ENCODE measurements around the gene ADIPOR2.
"Not testable (repeated sequence)": the region's sequence is repeated elsewhere in the genome, so short reads cannot be mapped to it uniquely, and the experiment has no call there.

Gene ADIPOR2

DNA sequence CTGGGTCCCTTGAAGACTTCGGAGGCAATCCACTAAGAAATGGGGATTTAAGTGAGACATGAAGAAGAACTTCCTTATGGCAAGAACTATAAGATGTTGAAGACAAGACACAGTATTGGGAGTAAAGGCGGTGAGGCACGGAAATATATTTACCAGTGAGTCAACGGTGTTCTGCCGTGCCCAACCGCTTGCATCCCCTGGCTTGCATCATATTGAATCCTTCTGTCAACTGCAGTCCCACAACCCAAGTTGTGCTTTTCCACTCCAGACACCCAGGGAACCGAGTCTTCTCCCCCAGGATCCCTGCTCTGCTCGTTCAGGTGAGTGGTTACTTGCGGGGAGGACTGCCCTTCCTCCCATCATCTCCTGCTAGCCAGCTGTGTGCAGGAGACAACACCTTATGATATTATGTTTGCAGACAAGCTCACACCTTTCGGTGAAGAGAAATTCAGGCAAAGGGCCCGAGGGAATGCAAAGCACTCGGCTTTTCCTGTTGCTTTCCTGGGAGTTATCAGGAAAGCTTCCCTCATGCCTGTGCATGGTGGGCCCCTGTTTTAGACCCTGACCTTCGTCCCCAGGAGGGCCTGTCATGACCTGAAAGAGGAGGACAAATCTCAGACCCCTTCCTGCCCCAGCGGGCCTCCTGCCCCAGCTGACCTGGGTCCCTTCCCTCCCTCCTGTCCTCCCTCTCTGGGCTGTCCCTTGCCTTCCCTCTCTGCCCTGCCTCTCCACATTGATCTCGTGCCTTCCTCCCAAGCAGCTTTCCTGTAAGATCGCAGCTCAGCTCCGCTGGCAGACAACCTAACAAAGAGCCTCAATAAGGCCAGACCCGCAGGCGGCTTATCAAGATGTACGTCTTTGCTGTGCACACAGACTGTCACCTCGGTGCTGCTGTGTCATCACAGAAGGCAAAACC is 125.2 kb downstream of the ADIPOR2 start:
- DNase-seq = no peak

DNA sequence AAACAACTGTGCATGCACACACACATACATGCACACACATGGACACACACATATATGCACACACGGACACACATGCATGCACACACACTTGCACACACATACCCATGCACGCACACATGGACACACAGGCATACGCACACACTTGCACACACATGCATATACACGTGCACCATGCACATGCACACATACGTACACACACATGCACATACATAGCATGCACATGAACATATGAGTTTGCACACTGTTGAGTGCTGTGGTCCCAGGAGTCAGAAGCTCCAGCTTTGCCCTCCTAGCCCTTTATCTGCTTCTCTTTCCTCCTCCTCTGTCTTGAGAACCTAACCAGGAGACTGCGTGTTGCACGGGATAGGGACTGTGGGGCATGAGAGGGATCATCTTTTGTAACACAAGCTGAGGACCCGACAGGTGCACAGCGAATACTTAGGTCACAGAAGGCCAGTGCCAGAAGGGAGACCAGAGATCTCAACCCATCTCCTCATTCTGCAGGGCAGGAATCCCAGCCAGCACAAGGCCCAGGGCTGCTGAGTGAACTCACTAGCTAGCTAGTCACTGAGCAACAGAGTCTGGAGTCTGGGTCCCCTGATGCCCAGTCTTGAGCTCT is 126.0 kb downstream of the ADIPOR2 start:
- no peak for DNase-seq

DNA sequence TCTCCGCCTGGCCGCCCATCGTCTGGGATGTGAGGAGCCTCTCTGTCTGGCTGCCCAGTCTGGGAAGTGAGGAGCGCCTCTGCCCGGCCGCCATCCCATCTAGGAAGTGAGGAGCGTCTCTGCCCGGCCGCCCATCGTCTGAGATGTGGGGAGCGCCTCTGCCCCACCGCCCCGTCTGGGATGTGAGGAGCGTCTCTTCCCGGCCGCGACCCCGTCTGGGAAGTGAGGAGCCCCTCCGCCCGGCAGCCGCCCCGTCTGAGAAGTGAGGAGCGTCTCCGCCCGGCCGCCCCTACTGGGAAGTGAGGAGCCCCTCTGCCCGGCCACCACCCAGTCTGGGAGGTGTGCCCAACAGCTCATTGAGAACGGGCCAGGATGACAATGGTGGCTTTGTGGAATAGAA is 127.1 kb downstream of the ADIPOR2 start:
- DNase-seq = not testable (repeated sequence)

DNA sequence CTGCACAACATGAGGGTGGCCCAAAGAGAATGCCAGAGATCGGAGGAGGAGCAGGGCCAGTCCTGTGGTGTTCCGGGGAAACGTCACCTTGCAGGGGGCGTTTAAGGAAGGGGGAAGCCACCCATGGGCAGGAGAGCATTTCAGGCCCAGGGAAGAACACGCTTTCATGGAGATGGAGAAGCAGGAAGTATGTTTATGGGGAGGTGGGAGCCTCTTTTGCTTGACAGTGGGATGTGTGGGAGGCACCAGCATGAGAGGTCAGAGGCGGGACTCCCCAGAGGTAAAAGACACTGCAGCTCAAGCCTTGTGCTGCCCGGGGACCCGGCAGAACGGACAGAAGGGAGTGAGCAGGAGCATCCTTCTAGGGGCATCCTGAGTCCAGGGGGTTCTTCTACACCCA is 128.2 kb downstream of the ADIPOR2 start:
- DNase-seq = no peak

DNA sequence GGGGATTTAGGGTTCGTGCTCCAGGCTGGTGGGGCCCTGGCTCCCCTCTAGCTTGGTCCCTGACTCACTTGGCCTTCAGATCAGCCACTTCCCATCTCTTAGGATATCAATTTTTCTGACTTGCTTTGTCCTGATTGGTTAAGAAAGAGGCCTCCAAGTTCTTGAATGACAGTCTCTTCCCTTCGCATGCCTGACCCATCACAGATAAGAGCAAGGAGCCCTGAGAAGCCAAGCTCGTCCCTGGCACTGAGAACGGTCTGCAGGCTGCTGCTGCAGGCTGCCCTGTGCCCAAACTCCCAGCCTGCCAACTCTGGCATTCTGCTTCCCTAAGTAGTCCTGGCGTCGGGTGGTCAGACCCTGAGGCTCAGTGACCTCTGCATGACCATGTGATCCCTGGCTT is 128.7 kb downstream of the ADIPOR2 start:
- DNase-seq = no peak

DNA sequence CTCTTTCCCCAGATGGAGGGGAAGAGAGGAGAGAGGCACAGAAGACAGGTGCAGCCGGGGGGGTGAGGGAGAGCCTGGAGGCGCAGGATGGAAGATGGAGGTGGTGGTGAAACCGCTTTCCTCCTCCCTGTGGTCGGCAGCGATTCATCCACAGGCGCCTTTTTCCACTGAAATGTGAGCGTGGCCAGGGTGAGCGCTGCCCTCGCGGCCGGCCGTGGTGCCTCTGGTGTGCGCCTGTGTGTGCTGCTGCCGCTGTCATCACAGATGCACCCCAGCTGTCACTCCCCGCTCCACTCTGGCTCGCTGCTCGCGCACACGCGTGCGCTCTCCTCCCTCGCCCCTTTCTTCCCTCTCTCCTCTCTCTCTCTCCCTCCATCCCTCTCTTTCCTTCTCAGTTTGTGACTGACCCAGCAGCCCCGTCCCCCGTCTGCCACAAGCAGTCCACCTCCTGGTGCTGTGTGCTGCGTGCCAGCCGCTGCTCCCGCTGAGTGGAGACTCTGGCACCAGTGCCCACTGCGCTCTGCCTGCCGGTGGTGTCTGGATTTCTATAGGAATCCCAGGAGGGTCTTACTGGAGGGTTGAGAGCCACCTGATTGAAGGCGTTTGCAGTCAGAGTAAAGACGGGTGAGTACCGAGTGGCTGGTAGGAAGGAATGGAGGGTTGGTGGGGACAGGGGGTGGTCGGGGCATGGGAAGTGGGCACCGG is 129.5 kb downstream of the ADIPOR2 start, which contains the start of gene LRTM2:
Gene LRTM2, plus strand, starts transcription at position 375 of the 705 bp plus-strand sequence. CDS start 7,584 bp downstream, outside the sequence.
- no peak for DNase-seq

DNA sequence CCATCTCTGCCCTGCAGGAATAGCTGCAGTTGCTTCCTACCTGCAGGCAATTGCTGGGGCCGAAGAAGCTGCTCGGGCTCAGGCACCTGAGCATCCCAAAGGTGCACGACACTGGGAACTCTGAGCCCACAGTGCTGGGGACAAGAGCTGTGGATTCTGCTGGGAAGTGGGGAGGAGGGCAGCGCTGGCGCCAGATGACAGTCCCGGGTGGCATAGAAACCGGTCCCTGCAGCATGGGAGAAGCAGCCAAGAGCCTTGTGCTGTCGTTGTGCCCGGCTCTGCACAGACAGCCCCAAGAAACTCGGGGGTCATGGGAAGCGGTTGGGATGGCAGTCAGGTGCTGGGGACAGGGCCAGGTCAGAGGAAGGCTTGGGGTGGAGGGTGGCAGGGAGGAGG is 130.0 kb downstream of the ADIPOR2 start:
- no peak for DNase-seq

DNA sequence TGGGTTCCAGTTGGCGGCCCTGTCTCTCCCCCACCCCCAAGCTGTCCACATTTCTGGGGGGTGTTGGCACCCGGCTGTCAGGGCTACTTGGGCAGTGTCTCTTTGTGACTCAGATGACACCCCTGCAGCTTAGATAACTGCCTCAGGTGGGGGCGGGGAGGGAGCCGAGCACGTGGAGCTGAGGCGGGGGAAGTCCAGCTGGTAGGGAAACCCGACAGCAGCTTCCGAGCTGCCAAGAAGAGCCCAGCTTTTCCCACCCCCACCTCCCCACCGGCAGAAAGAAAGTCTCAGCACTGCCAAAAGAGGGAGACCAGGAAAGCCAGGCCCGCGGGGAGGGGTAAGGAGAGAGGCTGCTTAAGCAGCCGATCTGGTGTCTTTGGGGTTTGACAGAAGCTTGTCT is 130.9 kb downstream of the ADIPOR2 start:
- DNase-seq = no peak

DNA sequence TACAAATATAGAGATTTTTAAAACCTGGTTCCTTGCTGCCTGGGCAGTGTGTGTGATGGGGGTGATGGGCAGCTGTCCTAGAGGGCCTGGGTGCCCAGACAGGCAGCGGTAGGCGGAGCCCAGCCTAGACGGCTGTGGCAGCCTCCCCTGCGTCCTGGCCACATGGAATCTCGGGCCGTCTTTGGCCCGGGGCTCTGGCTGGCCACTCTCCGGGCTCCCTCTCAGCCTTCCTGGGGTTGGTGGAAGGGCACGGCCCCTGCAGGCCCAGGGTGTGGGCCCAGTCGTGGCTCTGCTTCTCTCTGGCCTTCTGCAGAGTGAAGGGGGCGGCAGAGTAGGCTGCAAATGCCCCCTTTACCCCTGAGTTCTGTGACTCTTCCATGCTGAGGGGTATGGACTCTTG is 131.8 kb downstream of the ADIPOR2 start:
- DNase-seq = no peak

DNA sequence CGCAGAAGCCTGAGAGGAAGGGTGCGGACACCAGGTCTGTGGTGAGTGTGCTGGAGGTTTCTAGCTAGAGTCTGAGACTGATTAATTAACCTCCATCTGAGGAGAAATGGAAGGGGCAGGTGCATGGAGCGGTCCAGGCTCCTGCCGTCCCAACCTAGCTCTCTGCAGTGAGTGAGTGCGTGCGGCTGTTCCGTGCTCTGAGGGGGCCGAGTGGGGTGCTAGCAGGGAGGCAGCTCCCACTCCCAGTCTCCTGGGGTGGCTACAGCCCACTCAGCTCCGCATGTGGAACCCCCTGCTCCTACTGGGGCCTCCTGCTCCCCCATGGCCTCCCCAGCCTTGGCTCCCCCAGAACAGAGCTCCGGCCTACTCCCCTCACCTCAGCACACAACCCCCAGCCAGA is 132.4 kb downstream of the ADIPOR2 start:
- no peak for DNase-seq

DNA sequence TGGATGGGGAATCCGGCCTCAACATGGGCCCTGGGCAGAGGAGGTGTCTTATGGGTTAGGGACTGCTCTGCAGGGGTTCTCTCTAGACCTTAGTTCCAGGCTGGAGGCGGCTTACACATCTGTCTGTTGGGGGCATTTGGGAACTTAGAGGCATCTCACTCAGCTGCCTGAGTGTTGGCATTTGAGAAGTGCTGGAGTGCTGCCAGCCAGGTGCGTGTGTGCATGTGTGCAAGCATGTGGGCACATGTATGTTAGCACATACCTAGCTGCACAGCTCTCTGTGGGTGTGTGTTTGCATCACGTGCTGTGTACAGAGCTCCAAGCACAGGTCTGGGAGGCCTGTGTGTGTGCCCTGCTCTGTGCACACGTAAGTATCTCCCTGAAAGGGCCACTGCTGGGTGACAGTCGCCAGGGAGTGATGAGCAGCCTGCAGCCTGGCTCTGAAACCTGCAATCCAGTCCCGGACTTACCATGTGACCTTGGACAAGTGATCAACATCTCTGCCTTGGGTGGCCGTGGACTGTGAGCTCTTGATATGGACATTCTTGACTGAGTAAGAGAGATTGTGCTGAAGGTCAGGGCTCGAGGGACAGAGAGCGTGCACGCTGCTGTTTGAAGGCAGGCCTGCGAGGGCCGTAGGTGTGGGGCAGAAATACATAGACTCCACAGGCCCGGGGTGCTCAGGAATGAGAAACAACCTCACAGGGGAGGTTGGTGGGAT is 134.7 kb downstream of the ADIPOR2 start:
- no peak for DNase-seq

DNA sequence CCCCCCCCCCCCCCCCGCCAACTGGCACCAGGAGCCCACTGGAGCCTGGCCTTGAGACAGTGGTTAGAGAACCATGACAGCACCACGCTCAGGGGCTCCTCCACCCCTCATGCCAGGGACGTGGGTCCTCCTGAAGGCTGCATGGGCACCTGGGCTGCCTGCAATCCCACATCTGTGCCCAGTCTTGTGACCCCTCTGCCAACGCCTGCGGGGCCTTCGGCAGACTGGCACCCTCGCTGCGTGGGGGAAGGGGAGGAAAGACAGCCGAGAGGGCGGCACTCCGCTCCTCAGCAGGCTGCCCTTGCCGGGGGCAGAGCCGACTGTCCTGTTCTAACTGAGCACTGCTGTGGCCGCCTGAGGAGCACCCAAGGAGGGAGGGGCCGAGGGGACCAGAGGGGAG is 135.5 kb downstream of the ADIPOR2 start:
- DNase-seq = no peak

DNA sequence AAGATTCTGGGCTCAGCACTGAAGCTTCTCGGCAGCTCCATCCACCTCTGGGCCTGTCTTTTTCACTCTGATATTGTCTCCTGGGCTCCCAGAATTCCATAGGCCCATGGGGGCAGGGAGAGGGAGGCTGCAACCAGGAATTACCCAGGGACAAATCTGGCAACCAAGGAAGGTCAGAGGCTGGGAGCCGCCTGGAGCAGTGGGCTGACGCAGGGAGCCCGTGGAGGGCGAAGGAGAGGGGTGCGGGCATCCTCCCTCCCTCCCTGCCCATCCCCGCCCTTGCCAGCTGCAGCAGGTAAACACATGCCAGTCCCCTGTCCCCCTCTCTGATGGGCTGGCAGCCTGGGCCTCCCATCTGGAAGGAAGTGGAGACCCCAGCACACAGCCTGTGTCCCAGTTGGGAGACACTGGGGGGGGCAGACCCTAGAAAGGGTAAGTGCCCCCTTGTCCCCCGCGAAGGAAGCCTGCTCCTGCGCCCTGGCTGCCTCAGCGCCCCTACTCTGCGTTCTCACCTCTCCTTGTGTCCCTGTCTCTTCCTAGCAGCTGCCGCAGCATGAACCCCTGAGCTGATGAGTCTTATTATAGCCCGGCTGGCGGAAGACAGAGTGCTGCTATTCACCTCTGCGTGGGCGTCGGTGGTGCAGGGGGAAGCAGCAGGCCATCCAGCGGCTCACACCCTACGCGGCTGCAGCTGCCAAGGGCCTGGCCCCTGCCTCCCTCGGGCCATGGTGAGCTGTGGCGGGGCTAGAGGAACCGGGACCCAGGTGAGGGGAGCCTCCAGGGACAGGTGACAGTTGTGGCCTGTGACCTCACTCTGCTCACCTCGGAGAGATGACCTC is 136.2 kb downstream of the ADIPOR2 start:
- no peak for DNase-seq

DNA sequence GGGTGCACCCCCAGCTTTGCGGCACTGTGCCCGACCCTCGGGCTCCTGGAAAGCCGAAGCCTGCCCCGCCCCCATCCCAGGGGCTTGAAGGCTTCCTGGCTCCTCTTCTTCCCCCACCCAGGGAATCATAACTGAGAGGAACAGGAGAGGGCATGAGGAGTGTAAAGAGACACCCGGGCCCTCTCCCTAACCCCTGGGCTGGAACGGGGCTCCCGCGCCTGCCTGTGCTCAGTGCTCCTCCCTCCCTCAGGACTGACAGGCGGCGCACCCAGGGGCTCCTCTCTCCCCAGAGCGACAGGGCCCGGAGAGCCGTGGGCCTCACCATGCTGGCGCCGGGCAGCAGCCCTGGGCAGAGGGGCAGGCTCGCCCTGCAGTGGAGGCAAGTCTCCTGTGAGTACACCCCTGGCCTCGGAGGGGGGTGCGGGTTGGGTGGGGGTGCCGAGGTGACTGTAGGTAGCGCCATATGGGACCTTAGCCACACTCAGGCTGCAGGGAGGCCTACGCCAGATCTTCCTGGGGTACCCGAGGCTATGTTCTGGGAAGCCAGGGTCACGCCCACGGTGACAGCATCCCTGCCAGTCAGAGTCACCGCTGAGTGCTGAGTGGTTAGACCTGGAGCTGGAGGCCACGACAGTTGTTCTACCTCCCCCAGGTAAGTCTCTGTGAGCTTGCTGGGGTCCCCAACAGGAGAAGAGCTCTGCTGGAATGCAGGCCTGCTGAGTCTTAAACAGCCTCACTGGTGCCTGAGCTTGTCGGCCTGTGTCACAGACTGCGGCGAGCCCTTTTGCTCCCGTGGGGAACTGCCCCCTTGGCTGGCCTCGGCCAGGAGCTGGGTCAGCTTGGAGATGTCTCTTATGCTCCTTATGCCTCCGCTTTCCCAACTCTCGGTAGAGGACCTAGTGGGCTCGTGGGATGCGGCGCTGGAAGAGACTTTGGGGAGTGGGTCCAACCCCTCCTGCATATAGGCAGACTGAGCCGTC is 137.2 kb downstream of the ADIPOR2 start:
- no peak for DNase-seq

DNA sequence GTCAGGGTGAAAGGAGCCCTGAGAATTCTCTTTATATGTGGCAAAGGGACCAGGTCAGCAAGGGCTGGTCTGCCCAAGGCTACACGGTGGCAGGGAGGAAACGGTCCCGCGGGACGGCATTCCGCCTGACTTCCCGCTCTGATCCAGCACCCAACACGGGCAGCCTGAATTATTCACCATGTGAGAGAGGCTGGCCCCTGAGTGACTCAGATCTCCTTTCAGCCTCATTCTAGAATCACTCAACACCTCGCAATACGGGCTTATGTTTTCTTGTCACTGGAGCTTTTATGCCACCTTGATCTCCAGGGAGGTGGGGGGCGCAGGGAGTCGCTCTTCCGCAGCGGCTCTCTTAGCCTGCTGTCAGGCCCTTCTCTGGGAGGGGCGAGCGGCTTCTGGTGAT is 138.0 kb downstream of the ADIPOR2 start:
- DNase-seq = no peak

DNA sequence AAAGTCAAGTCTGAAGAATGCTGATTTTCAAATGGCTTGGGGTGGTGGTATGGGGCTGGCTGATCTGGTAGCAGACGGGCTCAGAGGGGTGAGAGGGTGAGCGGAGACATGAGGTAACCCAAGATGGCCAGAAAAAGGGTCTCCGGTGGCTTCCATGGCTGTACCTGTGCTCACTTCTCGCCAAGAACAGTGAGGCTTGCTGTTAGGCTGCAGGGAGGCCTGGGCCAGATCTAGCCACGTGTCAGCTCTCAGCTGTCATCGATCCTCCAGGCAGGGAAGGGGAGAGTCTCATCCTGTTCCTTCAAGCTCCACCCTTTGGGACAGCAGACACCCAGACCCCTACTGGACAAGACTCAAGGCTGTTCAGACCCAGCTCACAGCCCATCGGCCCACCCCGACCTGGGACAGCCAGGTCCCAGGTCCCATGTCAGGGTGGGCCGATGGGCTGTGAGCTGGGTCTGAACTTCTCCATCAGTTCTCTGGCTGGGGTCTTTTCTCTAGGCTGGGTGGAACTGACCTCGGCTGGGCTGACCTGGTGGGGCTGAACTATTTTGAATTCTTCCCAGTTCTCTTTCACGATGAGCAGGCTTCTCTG is 138.5 kb downstream of the ADIPOR2 start:
- no peak for DNase-seq

DNA sequence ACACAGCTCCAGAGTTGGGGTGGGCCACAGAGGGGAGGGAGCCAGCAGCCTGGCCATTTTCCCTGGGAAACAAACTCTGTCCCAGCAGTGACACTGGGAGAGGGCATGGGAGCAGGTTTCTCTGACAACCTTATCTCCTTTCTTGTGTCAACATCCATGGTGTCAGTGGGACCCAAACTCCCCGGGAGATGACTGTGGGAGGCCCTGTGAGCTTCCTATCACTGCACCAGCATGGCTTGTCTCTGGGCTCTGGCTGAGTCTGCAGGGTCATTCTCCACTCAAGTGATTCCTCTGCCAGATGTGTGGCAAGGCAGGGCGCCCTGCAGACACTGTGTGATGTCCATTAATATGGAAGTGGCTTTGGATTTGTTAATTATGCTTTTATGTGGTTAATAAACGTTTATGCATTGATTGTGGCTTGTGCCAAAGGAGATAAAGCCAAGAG is 139.6 kb downstream of the ADIPOR2 start:
- DNase-seq = no peak

DNA sequence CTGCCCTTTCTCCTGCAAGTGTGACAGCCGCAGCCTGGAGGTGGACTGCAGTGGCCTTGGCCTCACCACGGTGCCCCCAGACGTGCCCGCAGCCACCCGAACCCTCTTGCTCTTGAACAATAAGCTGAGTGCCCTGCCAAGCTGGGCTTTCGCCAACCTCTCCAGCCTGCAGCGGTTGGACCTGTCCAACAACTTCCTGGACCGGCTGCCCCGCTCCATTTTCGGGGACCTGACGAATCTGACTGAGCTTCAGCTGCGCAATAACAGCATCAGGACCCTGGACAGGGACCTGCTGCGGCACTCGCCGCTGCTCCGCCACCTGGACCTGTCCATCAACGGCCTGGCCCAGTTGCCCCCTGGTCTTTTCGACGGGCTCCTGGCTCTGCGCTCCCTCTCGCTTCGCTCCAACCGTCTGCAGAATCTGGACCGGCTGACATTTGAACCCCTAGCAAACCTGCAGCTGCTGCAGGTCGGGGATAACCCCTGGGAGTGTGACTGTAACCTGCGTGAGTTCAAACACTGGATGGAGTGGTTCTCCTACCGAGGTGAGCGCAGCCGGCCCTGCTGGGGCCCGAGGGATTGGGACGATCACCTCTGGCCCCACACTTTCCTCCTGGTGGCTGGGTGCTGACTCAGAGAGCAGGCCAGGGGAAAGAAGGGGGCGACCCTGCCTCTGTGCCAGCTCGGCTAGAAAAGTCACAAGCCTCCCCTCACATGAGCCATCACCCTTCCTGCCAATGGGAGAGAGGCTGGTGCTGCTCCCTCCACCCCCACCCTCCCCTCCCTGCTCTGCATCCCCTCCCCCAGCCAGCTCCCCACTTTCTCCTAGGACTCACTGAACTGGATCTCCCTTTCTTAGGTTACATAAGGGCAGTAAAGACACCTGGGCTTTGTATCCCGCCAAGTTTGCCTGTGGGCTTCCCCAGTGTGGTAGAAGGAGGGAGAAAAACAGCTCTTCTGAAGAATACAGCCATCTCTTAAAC is 140.4 kb downstream of the ADIPOR2 start:
- no peak for DNase-seq

All from CD4-positive, alpha-beta T cell treated with Interleukin-10 for 1 hour (primary cell).